GM23338 (cell line): ENCODE measurements around the gene TRNAU1AP. TPM values are rescaled to one million over a fixed set of nuclear protein-coding genes. Genes with fewer than 3 reads are reported as not detected.

Experiments used
- ATAC-seq: fragments of 200-7000 bp; cut with Tn5 transposase; 3 replicates; pipeline ENCODE4 v1.9.1; 2020
- DNase-seq: peaks from one replicate; pipeline ENCODE4 v3.0.0-alpha.2; 2015; ENCODE audit warnings: low spot score
- H2AFZ ChIP-seq: fragments of 200-600 bp; sonication (generic); 2 replicates; pipeline ENCODE4 v1.8.0; 2016; ENCODE audit warnings: antibody characterized with exemption, mild to moderate bottlenecking, moderate library complexity
- H3F3A ChIP-seq: fragments of 200-600 bp; sonication (generic); replicated peaks from 2 replicates; pipeline ENCODE4 v1.8.0; 2017; ENCODE audit warnings: antibody characterized with exemption, mixed run types, low read depth
- H3K27ac ChIP-seq: fragments of 200-600 bp; sonication (generic); 2 replicates; pipeline ENCODE4 v1.6.1; 2016; ENCODE audit warnings: low read depth
- H3K27me3 ChIP-seq: fragments of 200-600 bp; sonication (generic); 2 replicates; pipeline ENCODE4 v1.8.0; 2016; ENCODE audit warnings: mild to moderate bottlenecking, mixed run types, moderate library complexity; ENCODE audit not compliant: insufficient read depth
- H3K36me3 ChIP-seq: fragments of 200-600 bp; sonication (generic); 2 replicates; pipeline ENCODE4 v1.8.0; 2016; ENCODE audit warnings: mild to moderate bottlenecking; ENCODE audit not compliant: insufficient read depth
- H3K4me1 ChIP-seq: fragments of 200-600 bp; sonication (generic); 2 replicates; pipeline ENCODE4 v1.8.0; 2016; ENCODE audit warnings: mild to moderate bottlenecking, moderate library complexity; ENCODE audit not compliant: insufficient read depth
- H3K4me2 ChIP-seq: fragments of 200-600 bp; sonication (generic); 2 replicates; pipeline ENCODE4 v1.7.1; 2017; ENCODE audit warnings: mixed run types
- H3K4me3 ChIP-seq: fragments of 200-600 bp; sonication (generic); 2 replicates; pipeline ENCODE4 v1.6.1; 2016; ENCODE audit warnings: mixed run types
- H3K79me2 ChIP-seq: fragments of 200-600 bp; sonication (generic); replicated peaks from 2 replicates; pipeline ENCODE4 v1.8.0; 2017; ENCODE audit warnings: mild to moderate bottlenecking; ENCODE audit not compliant: insufficient read depth
- H3K9me2 ChIP-seq: fragments of 200-600 bp; sonication (generic); 2 replicates; pipeline ENCODE4 v1.8.0; 2017; ENCODE audit not compliant: insufficient read depth
- H4K20me1 ChIP-seq: fragments of 200-600 bp; sonication (generic); replicated peaks from 2 replicates; pipeline ENCODE4 v1.8.0; 2017; ENCODE audit warnings: mild to moderate bottlenecking; ENCODE audit not compliant: insufficient read depth
- H3K27ac Mint-ChIP-seq: 2 replicates; pipeline ENCODE4 v1.8.0; 2020; ENCODE audit warnings: inconsistent platforms, mild to moderate bottlenecking, moderate library complexity, mixed read lengths
- H3K27me3 Mint-ChIP-seq: 3 replicates; pipeline ENCODE4 v1.8.0; 2022; ENCODE audit warnings: low read depth, mild to moderate bottlenecking, moderate library complexity, mixed read lengths, inconsistent platforms; ENCODE audit not compliant: insufficient read depth, poor library complexity
- H3K36me3 Mint-ChIP-seq: 3 replicates; pipeline ENCODE4 v1.8.0; 2021; ENCODE audit warnings: low read depth, mild to moderate bottlenecking, inconsistent platforms, moderate library complexity, mixed read lengths
- H3K4me1 Mint-ChIP-seq: 3 replicates; pipeline ENCODE4 v1.8.0; 2020; ENCODE audit warnings: mild to moderate bottlenecking, inconsistent platforms, mixed read lengths
- H3K4me3 Mint-ChIP-seq: 3 replicates; pipeline ENCODE4 v1.8.0; 2021; ENCODE audit warnings: moderate library complexity, mild to moderate bottlenecking, inconsistent platforms, mixed read lengths
- H3K9me3 Mint-ChIP-seq: 3 replicates; pipeline ENCODE4 v1.8.0; 2020; ENCODE audit warnings: moderate library complexity, mild to moderate bottlenecking, inconsistent platforms, mixed read lengths
- EZH2phosphoT487 ChIP-seq: fragments of 200-600 bp; sonication (generic); IDR thresholded peaks from one replicate; pipeline ENCODE4 v1.8.1; 2018; ENCODE audit warnings: antibody characterized with exemption; ENCODE audit not compliant: unreplicated experiment
- JUNB ChIP-seq: IDR thresholded peaks from one replicate; pipeline ENCODE4 v1.6.1; 2016; ENCODE audit warnings: antibody characterized with exemption; ENCODE audit not compliant: unreplicated experiment
- NANOG ChIP-seq: IDR thresholded peaks from 2 replicates; pipeline ENCODE4 v1.6.1; 2016; ENCODE audit warnings: antibody characterized with exemption, borderline replicate concordance
- POLR2AphosphoS5 ChIP-seq: IDR thresholded peaks from 2 replicates; pipeline ENCODE4 v1.6.1; 2016; ENCODE audit warnings: antibody characterized with exemption, low read depth
- STAT1 ChIP-seq: IDR thresholded peaks from one replicate; pipeline ENCODE4 v1.6.1; 2016; ENCODE audit warnings: antibody characterized with exemption; ENCODE audit not compliant: unreplicated experiment
- polyA plus RNA-seq: library from polyadenylated mRNA; unstranded; fragments of >200 nt; fragmentation: Nextera tagmentation; extraction: Ambion mirVana; gene quantifications from 2 replicates; pipeline ENCODE4 v1.2.1, GENCODE V29; 2016
- total RNA-seq: library from RNA; depleted of rRNA; stranded (reverse); fragments of >200 nt; shearing (Covaris generic); gene quantifications from 2 replicates; pipeline ENCODE4 v1.2.3, GENCODE V29; 2014
- TF ChIP-seq, protein P1 (sequence below): IDR thresholded peaks from 2 replicates; pipeline ENCODE4 v1.6.1; 2016; ENCODE audit warnings: antibody characterized with exemption
- TF ChIP-seq, protein P2 (sequence below): fragments of 250-450 bp; sonication (Bioruptor Pico); IDR thresholded peaks from 2 replicates; pipeline ENCODE4 v1.5.0; 2020; ENCODE audit warnings: mild to moderate bottlenecking, moderate library complexity

The TRNAU1AP gene
- total and polyA plus RNA-seq, 2 experiments from 2014 or later = 20.3 to 42.1 TPM

DNA sequence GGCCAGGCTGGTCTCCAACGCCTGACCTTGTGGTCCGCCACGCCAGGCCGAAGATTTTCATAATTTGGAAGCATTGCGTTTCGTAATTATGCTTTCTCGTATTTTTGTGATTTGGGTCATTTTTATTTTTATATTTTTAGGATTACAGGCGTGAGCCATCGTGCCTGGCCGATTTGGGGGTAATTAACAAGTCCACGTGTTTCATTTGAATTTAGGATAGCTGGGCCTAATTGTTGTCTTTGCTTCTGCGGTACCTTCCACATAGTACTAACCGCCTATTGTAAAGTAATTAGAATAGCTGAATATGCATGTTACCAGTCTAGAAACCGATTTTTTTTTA is 46.0 kb upstream of the TRNAU1AP start:
- peak overlapping the region; percentile 98 for H3K4me3 Mint-ChIP-seq
- DNase-seq (no peak), ATAC-seq (no peak)
- H3K27ac Mint-ChIP-seq = peak overlapping the region; percentile 98
- H3K9me3 Mint-ChIP-seq = peaks cover 52% of the 10 kb centered on the region; the same call in 2 of the 3 replicates
- Histone ChIP-seq H3K36me3 (peaks cover 46% of the 10 kb centered on the region), H3K27ac (peak overlapping the region; percentile 100), H3K4me1 (peaks cover 22% of the 10 kb centered on the region), H3K9me2 (no peaks in the 10 kb centered on the region), H3K4me3 (peak overlapping the region; percentile 86), H3F3A (peaks cover 56% of the 10 kb centered on the region), H3K4me2 (peak overlapping the region; percentile 99), H3K27me3 (no peaks in the 10 kb centered on the region), H2AFZ (no peak overlapping the region), H4K20me1 (peaks cover 7% of the 10 kb centered on the region), H3K79me2 (peaks cover 30% of the 10 kb centered on the region)
- peaks cover 67% of the 10 kb centered on the region for H3K36me3 Mint-ChIP-seq
- TF ChIP-seq, protein P1, sequence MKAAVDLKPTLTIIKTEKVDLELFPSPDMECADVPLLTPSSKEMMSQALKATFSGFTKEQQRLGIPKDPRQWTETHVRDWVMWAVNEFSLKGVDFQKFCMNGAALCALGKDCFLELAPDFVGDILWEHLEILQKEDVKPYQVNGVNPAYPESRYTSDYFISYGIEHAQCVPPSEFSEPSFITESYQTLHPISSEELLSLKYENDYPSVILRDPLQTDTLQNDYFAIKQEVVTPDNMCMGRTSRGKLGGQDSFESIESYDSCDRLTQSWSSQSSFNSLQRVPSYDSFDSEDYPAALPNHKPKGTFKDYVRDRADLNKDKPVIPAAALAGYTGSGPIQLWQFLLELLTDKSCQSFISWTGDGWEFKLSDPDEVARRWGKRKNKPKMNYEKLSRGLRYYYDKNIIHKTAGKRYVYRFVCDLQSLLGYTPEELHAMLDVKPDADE = no peak
- TF ChIP-seq JUNB (no peak), POLR2AphosphoS5 (0 out of 2 replicates have a peak, but pooled peaks have one; percentile 39), EZH2phosphoT487 (no peak), NANOG (no peak), STAT1 (no peak)
- peaks cover 70% of the 10 kb centered on the region for H3K27me3 Mint-ChIP-seq
- peaks cover 22% of the 10 kb centered on the region for H3K4me1 Mint-ChIP-seq

DNA sequence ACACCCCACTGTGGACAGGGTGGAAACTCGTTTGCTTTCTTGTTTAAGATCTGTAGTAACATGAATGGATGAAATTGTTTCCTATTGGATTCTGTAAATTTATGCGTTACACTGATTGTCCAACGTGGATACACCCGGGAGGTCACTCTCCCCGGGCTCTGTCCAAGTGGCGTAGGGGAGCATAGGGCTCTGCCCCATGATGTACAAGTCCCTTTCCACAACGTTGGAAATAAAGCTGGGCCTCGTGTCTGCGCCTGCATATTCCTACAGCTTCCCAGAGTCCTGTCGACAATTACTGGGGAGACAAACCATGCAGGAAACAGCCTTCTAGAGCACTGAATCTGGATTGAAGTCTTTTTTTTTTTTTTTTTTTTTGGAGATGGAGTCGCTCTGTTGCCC is 45.6 kb upstream of the TRNAU1AP start:
- DNase-seq (no peak), ATAC-seq (no peak)
- Histone ChIP-seq H4K20me1 (peaks cover 7% of the 10 kb centered on the region), H3K4me2 (peak overlapping the region; percentile 99), H3K4me1 (peaks cover 22% of the 10 kb centered on the region), H3K4me3 (peak overlapping the region; percentile 86), H3K9me2 (no peaks in the 10 kb centered on the region), H3F3A (peaks cover 58% of the 10 kb centered on the region), H3K27ac (peak overlapping the region; percentile 100), H3K36me3 (peaks cover 47% of the 10 kb centered on the region), H3K27me3 (no peaks in the 10 kb centered on the region), H3K79me2 (peaks cover 30% of the 10 kb centered on the region), H2AFZ (no peak overlapping the region)
- H3K4me3 Mint-ChIP-seq = peak overlapping the region; percentile 98
- peaks cover 22% of the 10 kb centered on the region for H3K4me1 Mint-ChIP-seq
- peaks cover 74% of the 10 kb centered on the region for H3K27me3 Mint-ChIP-seq
- peak overlapping the region; percentile 98 for H3K27ac Mint-ChIP-seq
- TF ChIP-seq, protein P2, sequence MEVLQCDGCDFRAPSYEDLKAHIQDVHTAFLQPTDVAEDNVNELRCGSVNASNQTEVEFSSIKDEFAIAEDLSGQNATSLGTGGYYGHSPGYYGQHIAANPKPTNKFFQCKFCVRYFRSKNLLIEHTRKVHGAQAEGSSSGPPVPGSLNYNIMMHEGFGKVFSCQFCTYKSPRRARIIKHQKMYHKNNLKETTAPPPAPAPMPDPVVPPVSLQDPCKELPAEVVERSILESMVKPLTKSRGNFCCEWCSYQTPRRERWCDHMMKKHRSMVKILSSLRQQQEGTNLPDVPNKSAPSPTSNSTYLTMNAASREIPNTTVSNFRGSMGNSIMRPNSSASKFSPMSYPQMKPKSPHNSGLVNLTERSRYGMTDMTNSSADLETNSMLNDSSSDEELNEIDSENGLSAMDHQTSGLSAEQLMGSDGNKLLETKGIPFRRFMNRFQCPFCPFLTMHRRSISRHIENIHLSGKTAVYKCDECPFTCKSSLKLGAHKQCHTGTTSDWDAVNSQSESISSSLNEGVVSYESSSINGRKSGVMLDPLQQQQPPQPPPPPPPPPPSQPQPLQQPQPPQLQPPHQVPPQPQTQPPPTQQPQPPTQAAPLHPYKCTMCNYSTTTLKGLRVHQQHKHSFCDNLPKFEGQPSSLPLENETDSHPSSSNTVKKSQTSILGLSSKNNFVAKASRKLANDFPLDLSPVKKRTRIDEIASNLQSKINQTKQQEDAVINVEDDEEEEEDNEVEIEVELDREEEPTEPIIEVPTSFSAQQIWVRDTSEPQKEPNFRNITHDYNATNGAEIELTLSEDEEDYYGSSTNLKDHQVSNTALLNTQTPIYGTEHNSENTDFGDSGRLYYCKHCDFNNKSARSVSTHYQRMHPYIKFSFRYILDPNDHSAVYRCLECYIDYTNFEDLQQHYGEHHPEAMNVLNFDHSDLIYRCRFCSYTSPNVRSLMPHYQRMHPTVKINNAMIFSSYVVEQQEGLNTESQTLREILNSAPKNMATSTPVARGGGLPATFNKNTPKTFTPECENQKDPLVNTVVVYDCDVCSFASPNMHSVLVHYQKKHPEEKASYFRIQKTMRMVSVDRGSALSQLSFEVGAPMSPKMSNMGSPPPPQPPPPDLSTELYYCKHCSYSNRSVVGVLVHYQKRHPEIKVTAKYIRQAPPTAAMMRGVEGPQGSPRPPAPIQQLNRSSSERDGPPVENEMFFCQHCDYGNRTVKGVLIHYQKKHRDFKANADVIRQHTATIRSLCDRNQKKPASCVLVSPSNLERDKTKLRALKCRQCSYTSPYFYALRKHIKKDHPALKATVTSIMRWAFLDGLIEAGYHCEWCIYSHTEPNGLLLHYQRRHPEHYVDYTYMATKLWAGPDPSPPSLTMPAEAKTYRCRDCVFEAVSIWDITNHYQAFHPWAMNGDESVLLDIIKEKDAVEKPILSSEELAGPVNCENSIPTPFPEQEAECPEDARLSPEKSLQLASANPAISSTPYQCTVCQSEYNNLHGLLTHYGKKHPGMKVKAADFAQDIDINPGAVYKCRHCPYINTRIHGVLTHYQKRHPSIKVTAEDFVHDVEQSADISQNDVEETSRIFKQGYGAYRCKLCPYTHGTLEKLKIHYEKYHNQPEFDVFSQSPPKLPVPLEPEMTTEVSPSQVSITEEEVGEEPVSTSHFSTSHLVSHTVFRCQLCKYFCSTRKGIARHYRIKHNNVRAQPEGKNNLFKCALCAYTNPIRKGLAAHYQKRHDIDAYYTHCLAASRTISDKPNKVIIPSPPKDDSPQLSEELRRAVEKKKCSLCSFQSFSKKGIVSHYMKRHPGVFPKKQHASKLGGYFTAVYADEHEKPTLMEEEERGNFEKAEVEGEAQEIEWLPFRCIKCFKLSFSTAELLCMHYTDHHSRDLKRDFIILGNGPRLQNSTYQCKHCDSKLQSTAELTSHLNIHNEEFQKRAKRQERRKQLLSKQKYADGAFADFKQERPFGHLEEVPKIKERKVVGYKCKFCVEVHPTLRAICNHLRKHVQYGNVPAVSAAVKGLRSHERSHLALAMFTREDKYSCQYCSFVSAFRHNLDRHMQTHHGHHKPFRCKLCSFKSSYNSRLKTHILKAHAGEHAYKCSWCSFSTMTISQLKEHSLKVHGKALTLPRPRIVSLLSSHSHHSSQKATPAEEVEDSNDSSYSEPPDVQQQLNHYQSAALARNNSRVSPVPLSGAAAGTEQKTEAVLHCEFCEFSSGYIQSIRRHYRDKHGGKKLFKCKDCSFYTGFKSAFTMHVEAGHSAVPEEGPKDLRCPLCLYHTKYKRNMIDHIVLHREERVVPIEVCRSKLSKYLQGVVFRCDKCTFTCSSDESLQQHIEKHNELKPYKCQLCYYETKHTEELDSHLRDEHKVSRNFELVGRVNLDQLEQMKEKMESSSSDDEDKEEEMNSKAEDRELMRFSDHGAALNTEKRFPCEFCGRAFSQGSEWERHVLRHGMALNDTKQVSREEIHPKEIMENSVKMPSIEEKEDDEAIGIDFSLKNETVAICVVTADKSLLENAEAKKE (CRISPR knock-in tag) = no peak
- peak; percentile 6; the same call in 1 of the 2 replicates for TF ChIP-seq POLR2AphosphoS5
- H3K36me3 Mint-ChIP-seq = peaks cover 71% of the 10 kb centered on the region
- peaks cover 54% of the 10 kb centered on the region; the same call in 2 of the 3 replicates for H3K9me3 Mint-ChIP-seq
